NCI-H2196 treated with DMSO at 0.1 percent for 48 hours (cell line): Measurements from ENCODE around the gene IQCH.

Experiments
- DNase-seq: peaks from one replicate; lab custom pipeline; 2025; ENCODE audit not compliant: unreplicated experiment; lab: John Stamatoyannopoulos, UW

The IQCH gene

GRCh38 chr15:67521783-67522568, 267.4 kb downstream of the IQCH start:
- no peak for DNase-seq

GRCh38 chr15:67523330-67523729, 268.7 kb downstream of the IQCH start:
- no peak for DNase-seq

GRCh38 chr15:67524235-67524634, 269.6 kb downstream of the IQCH start:
- DNase-seq: no peak

- DNase-seq: no peak
Measured at GRCh38 chr15:67528513-67528912, 273.9 kb downstream of the IQCH start.

DNA sequence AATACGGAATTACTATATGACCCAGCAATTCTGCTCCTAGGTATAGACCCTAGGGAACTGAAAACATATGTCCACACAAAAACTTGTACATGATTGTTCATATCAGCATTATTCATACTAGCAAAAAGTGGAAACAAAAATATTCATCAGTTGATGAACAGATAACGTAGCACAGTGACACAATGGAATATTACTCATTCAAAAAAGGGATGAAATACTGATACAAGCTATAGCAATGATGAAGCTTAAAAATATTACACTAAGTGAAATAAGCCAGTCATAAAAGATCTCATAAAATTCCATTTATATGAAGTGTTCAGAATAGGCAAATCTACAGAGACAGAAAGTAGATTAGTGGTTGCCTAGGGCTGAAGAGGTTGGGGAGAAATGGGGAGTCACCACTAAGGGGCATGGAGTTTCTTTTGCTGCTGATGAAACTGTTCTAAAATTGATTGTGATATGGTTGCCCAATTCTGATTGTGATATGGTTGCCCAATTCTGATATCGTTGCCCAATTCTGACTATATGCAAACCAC, 276.9 kb downstream of the IQCH start:
- DNase-seq: no peak

DNA sequence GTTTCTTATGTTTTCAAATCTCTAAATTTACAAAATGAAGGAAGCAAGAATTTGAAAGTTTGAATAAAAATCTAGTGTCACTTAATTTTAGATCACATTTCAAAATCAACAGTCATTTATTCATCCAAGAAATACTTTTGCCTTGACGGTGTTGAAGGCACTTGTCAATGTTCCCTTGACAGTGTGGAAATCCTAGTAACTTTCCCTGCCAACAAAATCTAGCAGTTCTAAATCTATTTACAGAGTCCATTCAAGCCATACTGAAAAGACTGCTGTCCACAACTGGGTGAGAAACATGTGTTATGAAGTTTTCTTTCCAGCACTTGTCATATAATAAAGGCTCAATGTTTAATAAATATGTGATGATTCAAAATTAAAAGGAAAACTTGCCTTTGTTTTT, 279.3 kb downstream of the IQCH start:
- no peak for DNase-seq

DNA sequence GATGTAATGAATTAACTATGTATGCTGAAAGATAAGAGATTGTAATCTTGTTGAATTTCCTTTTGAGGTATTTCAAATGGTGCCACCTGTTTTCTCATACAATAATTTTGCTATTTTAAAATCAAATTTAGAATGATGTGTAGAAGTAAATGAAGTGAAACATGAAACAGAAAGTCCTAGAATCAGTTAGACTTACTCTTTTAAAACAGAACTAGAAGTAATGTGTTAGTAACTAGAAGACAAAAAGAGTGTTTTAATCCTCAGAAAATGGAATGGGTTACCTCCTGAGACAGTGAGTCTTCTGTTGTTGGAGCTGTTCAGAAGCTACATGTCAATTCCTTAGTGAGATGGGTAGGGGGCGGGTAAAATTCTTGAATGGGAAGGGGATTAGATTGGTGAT, 279.8 kb downstream of the IQCH start:
- DNase-seq: no peak

- no peak for DNase-seq
Measured at GRCh38 chr15:67537771-67538170, 283.2 kb downstream of the IQCH start.

- DNase-seq: peak; percentile 15
Measured at GRCh38 chr15:67542420-67543347, 288.1 kb downstream of the IQCH start, which contains the start of gene MAP2K5. Gene MAP2K5 (plus strand): TSS chr15:67542703. CDS start chr15:67543336, 633 bp downstream.

GRCh38 chr15:67543348-67543718, 288.7 kb downstream of the IQCH start:
- DNase-seq: no peak

- DNase-seq: no peak
Measured at GRCh38 chr15:67544475-67544874, 289.9 kb downstream of the IQCH start.

- DNase-seq: no peak
Measured at GRCh38 chr15:67545864-67546263, 291.3 kb downstream of the IQCH start.

- DNase-seq: no peak
Measured at GRCh38 chr15:67547064-67547463, 292.5 kb downstream of the IQCH start.

- DNase-seq: no peak
Measured at GRCh38 chr15:67547836-67548235, 293.2 kb downstream of the IQCH start.

GRCh38 chr15:67548236-67548852, 293.8 kb downstream of the IQCH start:
- no peak for DNase-seq

DNA sequence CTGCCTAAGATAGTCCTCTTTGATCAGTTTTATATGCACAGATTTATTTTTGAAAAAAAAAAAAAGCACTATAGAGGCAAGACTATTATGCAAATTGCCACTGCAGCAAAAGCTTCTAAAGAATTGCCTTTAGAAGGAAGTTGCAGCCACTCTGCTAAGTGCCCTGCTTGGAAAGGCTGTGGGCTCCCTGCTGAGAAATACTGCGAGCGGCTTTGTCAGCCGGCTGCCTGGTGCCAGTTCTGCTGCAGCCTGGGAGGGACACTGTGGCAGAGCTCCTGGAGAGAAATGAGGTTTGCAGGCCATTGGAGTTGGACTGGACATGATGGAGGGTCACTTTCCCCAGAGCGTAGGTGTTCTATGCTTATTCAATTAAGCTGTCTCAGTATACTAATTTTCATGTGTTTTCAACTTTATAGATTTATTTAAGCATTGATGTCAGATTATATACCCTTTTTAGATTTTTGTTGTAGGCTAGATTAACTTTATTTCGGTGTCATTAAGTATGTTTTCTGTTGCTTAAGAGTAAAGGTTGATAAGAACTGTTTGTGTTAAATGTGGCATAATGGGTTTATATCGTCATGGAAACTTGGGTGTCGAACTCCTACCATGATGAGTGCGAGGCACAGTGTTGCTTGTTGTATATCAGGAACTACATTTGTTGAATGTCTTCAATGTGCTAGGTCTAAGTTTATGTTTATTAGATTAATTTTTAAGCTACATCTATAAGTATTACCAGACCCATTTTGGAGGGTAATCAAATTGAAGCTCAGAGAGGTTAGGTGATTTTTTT, 294.5 kb downstream of the IQCH start:
- DNase-seq: no peak

DNA sequence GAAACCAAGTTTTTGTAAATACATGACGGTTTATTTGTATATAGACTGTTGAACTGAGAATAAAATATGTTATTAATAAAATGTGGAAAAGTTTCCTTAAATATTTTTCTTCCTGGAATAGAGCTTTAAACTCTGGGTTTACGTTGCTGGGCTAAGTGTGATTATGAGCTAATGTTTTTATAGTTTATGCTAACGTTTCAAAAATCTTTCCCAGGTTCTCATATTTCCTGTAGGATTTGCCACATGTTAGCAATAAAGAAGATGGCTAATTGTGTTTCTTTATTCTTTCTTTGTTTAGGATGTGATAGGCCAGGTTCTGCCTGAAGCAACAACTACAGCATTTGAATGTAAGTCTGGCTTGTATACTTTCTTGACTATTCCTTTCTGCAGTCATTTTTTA, 295.1 kb downstream of the IQCH start:
- DNase-seq: no peak

DNA sequence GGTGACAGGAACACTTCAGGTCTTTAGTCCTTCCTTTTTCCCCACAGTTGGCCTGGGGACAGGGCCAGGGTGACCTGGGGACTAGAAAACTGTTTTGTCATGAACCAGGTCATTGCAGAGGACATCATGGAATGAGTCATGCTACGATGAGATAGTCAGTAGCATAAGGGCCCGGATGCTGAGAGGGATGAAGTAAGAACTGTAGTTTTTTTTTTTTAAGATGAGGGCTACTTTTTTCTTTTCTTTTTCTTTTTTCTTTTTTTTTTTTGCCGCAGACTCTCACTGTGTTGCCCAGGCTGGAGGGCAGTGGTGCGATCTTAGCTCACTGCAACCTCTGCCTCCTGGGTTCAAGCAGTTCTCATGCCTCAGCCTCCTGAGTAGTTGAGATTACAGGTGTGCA, 295.9 kb downstream of the IQCH start:
- DNase-seq: no peak

- no peak for DNase-seq
Measured at GRCh38 chr15:67551207-67551743, 296.7 kb downstream of the IQCH start.
